ENCODE data around the gene DLG2. TPM values are rescaled to one million over a fixed set of nuclear protein-coding genes. Genes with fewer than 3 reads are reported as not detected.

The DLG2 gene
- total RNA-seq, 2 experiments from 2014 or later, result 6.9 to 8.2 TPM

DNA sequence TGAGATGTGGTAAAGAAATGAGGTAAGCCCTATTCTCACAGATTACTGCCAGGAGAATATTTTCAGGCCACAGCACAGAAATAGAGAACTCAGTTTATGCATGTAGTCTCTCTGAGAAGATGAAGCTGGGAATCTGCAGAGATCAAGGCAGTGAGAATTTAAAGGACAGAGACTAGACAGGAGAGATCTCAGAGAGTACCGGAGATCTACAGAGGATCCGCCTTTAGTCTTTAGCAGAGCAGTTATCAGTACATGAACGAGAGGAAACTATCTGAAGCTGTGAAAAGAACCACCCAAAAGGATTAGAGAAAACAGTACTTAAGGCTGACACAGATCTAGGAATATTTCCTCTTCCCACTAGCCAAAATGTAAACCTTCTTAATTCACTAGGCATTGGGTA lies 101.5 kb downstream of the DLG2 start:
- Histone ChIP-seq H4K20me1 (ENCODE audit: insufficient read depth, low read length) (no peaks in the 10 kb centered on the region), H3K27ac (ENCODE audit: low read depth, low read length, poor library complexity, severe bottlenecking) (no peak overlapping the region), H3K36me3 (ENCODE audit: insufficient read depth, low read length) (no peaks in the 10 kb centered on the region), H3K9me3 (ENCODE audit: low read length) (0 out of 2 replicates have a peak, but pooled peaks cover 5% of the 10 kb centered on the region), H3K4me3 (ENCODE audit: low read depth, low read length, poor library complexity, severe bottlenecking) (no peak overlapping the region), H2AFZ (ENCODE audit: low read length) (no peak overlapping the region), H3K9me2 (ENCODE audit: insufficient read depth, low read length) (no peaks in the 10 kb centered on the region), H3K4me2 (ENCODE audit: low read length) (no peak overlapping the region), H3K79me2 (ENCODE audit: insufficient read depth, low read depth, low read length) (no peaks in the 10 kb centered on the region), H3K4me1 (ENCODE audit: insufficient read depth, low read length, poor library complexity, severe bottlenecking) (no peaks in the 10 kb centered on the region)
- no TSS peak for BruUV-seq (replicated peaks)
- TF ChIP-seq EZH2phosphoT487 (IDR thresholded peaks at IDR 0.05; ENCODE audit: borderline replicate concordance, low read depth, low read length), result no peak
- TF ChIP-seq, protein P1, sequence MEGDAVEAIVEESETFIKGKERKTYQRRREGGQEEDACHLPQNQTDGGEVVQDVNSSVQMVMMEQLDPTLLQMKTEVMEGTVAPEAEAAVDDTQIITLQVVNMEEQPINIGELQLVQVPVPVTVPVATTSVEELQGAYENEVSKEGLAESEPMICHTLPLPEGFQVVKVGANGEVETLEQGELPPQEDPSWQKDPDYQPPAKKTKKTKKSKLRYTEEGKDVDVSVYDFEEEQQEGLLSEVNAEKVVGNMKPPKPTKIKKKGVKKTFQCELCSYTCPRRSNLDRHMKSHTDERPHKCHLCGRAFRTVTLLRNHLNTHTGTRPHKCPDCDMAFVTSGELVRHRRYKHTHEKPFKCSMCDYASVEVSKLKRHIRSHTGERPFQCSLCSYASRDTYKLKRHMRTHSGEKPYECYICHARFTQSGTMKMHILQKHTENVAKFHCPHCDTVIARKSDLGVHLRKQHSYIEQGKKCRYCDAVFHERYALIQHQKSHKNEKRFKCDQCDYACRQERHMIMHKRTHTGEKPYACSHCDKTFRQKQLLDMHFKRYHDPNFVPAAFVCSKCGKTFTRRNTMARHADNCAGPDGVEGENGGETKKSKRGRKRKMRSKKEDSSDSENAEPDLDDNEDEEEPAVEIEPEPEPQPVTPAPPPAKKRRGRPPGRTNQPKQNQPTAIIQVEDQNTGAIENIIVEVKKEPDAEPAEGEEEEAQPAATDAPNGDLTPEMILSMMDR (conservative IDR thresholded peaks at IDR 0.05; ENCODE audit: low read length), result no peak
- intact Hi-C loops (cut with micrococcal nuclease; ENCODE audit: unreplicated experiment), result no loop called here
- ChIA-PET POLR2A (no interaction called here), CTCF (ENCODE audit: unreplicated experiment) (no interaction called here)
- DNase-seq (ENCODE audit: low spot score), result no peak

DNA sequence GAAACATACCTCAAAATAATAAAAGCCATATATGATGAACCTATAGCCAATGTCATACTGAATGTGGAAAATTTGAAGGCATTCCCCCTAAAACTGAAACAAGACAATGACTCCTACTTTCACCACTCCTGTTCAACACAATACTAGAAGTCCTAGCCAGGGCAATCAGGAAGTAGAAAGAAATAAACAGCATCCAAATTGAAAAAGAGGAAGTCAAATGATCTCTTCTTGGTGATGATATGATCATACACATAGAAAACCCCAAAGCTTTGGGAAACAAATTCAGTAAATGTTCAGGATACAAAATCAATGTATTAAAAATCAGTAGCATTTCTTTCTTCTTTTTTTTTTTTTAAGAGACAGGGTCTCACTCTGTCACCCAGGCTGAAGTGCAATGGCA lies 109.9 kb downstream of the DLG2 start:
- H3K4me1 ChIP-seq (ENCODE audit: insufficient read depth, low read length, poor library complexity, severe bottlenecking), result no peaks in the 10 kb centered on the region
- intact Hi-C loops (cut with micrococcal nuclease; ENCODE audit: unreplicated experiment), result no loop called here
- BruUV-seq (replicated peaks), result no TSS peak
- ChIA-PET CTCF (ENCODE audit: unreplicated experiment) (no interaction called here), POLR2A (no interaction called here)
- H3K27ac ChIP-seq (ENCODE audit: low read depth, low read length, poor library complexity, severe bottlenecking), result no peak overlapping the region
- no peaks in the 10 kb centered on the region for H4K20me1 ChIP-seq (ENCODE audit: insufficient read depth, low read length)
- DNase-seq (ENCODE audit: low spot score), result no peak
- no peaks in the 10 kb centered on the region for H3K36me3 ChIP-seq (ENCODE audit: insufficient read depth, low read length)
- H3K4me3 ChIP-seq (ENCODE audit: low read depth, low read length, poor library complexity, severe bottlenecking), result no peak overlapping the region
- H3K79me2 ChIP-seq (ENCODE audit: insufficient read depth, low read depth, low read length), result no peaks in the 10 kb centered on the region
- no peaks in the 10 kb centered on the region for H3K9me3 ChIP-seq (ENCODE audit: low read length)
- H3K9me2 ChIP-seq (ENCODE audit: insufficient read depth, low read length), result no peaks in the 10 kb centered on the region
- H3K4me2 ChIP-seq (ENCODE audit: low read length), result no peak overlapping the region
- no peak overlapping the region for H2AFZ ChIP-seq (ENCODE audit: low read length)
- TF ChIP-seq, protein P1 (conservative IDR thresholded peaks at IDR 0.05; ENCODE audit: low read length), result no peak
- TF ChIP-seq EZH2phosphoT487 (IDR thresholded peaks at IDR 0.05; ENCODE audit: borderline replicate concordance, low read depth, low read length), result no peak

DNA sequence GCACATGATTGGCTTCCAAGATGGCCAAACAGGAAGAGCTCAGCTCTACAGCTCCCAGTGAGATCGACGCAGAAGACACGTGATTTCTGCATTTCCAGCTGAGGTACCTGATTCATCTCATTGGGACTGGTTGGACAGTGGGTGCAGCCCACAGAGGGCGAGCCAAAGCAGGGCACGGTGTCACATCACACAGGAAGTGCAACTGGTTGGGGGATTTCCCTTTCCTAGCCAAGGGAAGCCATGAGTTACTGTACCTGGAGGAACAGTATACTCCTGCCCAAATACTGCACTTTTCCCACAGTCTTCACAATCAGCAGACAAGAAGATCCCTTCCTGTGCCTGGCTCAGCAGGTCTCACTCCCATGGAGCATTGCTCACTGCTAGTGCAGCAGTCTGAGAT lies 131.2 kb downstream of the DLG2 start:
- no TSS peak for BruUV-seq (replicated peaks)
- no peak overlapping the region for H3K27ac ChIP-seq (ENCODE audit: low read depth, low read length, poor library complexity, severe bottlenecking)
- intact Hi-C loops (cut with micrococcal nuclease; ENCODE audit: unreplicated experiment), result no loop called here
- no peaks in the 10 kb centered on the region for H3K79me2 ChIP-seq (ENCODE audit: insufficient read depth, low read depth, low read length)
- H2AFZ ChIP-seq (ENCODE audit: low read length), result no peak overlapping the region
- no peak for DNase-seq (ENCODE audit: low spot score)
- H4K20me1 ChIP-seq (ENCODE audit: insufficient read depth, low read length), result no peaks in the 10 kb centered on the region
- H3K4me3 ChIP-seq (ENCODE audit: low read depth, low read length, poor library complexity, severe bottlenecking), result no peak overlapping the region
- H3K4me1 ChIP-seq (ENCODE audit: insufficient read depth, low read length, poor library complexity, severe bottlenecking), result no peaks in the 10 kb centered on the region
- no peaks in the 10 kb centered on the region for H3K9me2 ChIP-seq (ENCODE audit: insufficient read depth, low read length)
- POLR2A ChIA-PET, result interaction anchor here (0.6 to 0.7 kb wide), 2 partner anchors 79 to 963 kb away, joined by 3 read pairs; no protein-coding TSS in a partner anchor
- TF ChIP-seq, protein P1 (conservative IDR thresholded peaks at IDR 0.05; ENCODE audit: low read length), result no peak
- no peak for TF ChIP-seq EZH2phosphoT487 (IDR thresholded peaks at IDR 0.05; ENCODE audit: borderline replicate concordance, low read depth, low read length)
- H3K36me3 ChIP-seq (ENCODE audit: insufficient read depth, low read length), result no peaks in the 10 kb centered on the region
- CTCF ChIA-PET (ENCODE audit: unreplicated experiment), result no interaction called here
- H3K4me2 ChIP-seq (ENCODE audit: low read length), result no peak overlapping the region
- H3K9me3 ChIP-seq (ENCODE audit: low read length), result no peaks in the 10 kb centered on the region
